K562 treated with DMSO at 1 percent for 48 hours (cell line): ENCODE data around the gene SNX17. TPM values are rescaled to one million over a fixed set of nuclear protein-coding genes. Genes with fewer than 3 reads are reported as not detected.

Source experiments
- total RNA-seq: library from RNA; unstranded; fragments of 300-600 nt; gene quantifications from 2 replicates; pipeline ENCODE4 v1.2.3, GENCODE V29; 2022; ENCODE audit warnings: low replicate concordance; ENCODE audit errors: extremely low read depth

SNX17 gene, protein sequence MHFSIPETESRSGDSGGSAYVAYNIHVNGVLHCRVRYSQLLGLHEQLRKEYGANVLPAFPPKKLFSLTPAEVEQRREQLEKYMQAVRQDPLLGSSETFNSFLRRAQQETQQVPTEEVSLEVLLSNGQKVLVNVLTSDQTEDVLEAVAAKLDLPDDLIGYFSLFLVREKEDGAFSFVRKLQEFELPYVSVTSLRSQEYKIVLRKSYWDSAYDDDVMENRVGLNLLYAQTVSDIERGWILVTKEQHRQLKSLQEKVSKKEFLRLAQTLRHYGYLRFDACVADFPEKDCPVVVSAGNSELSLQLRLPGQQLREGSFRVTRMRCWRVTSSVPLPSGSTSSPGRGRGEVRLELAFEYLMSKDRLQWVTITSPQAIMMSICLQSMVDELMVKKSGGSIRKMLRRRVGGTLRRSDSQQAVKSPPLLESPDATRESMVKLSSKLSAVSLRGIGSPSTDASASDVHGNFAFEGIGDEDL
- not detected in 2 replicates for total RNA-seq

DNA sequence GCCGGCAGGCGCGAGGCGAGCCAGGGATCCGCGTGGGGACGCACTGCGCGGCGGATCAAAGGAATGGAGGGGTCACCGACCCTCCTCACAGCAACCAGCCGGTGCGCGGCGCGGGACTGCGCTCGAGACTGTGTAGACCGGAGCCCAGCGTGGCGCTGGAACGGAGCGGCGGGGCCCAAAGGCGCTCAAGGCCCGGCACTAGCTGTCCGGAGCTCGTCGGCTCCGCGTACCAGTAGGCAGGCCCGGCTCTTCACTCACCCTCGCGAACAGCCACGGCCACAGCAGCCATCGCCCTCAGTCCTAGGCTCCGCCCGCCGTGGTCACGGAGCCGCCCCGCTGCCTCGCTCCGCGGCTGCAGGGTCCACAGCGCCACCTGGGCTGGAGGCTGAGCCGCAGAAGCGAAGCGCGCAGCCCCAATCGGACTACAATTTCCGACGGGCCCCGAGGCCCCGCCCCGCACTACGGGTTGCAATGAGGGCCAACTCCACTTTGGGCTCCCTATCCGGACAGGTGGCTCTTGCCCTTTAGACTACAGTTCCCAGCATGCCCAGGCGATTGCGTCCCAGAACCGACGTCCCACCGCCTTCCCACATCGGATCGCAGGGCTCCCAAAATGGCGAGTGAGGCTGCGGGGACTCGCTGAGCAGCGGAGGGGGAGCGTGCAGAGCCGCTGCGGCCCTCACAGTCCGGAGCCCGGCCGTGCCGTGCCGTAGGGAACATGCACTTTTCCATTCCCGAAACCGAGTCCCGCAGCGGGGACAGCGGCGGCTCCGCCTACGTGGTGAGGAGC is at the start of gene SNX17, which contains the start of gene EIF2B4:
TSS of gene SNX17 (plus strand) at position 591 of the 790 bp plus-strand sequence. CDS start at position 719, 128 bp downstream.
TSS of gene EIF2B4 (minus strand) at position 313 of the 790 bp plus-strand sequence. CDS start at position 289, 24 bp downstream.

DNA sequence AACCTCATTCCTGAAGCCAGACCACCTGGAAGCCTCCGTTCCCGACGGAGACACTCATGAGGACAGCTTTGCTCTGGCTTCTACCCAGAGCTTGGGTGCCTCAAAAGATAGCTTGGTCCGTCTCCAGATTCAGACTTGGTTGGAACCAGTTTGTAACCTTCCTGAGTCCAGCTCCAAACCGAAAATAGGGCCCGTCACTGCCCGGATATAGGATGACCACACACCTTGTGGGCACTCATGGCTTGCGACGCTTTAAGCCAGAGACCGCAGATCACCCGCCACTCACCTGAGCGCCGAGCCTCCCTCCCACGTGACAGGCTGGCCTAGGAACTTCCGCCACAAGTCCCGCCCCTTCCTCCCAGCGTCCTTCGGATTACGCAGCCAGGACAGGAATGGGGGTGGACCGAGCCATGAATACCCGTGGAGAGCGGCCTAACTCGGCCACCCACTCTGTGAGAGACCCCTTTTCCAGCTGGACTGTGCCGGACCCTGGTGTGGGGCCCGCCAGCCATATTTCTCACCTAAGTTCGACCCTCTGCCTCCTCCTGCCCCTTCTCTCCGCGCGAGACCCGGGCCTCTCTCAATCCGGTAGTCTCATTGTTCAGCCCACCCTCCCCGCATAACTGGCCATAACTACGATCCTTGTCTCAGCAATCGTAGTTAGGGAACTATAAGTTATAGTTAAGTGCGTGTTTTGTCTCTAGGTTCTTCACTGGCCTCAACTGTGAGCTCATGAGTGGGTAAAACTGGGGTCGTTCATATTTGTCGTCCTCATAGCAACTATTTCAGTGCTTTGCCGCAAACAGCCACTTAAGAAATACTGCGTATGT is 47.4 kb upstream of the SNX17 start, which contains the start of gene MPV17:
TSS of gene MPV17 (minus strand) at position 332 of the 830 bp plus-strand sequence. CDS start 580 bp downstream, outside the sequence.

DNA sequence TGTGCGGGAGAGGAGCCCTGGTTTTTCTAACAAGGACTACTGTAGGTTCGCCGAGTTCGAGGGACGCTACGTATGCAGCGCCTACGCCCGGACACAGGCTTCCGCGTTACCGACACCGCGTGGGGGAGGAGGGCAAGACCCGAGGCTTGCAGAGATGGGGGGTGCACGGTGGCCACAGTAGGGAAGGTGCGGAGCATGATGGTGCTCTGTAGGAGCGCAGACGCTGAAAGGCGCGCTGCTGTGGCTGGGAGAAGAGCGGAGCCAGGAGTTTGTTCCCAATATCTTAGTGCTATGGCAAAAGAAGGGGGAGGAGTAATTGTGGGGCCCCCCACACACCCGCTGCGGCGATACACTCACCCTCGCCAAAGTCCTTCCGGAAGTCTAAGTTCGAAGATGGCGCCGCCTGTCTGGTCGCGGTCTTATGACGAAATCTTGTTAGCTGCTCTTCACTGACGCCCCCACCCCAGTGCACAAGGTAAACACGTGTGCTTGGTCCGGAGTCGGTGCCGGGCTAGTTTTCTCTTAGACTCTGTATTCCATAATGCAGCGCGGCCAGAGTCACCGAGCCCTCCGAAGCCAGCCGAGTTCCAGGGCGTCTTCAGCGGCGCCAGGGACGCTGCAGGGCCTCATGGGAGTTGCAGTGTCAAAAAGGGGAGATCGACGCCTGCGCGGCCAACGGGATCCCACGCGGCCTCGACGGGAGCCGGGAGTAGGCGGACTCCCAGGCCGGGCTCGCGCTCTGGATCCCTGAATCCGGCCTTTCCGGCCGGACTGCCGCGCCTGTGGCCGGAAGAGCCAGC is 13.8 kb upstream of the SNX17 start, which contains the start of gene GTF3C2:
TSS of gene GTF3C2 (minus strand) at position 383 of the 800 bp plus-strand sequence. CDS start 13,210 bp downstream, outside the sequence.

DNA sequence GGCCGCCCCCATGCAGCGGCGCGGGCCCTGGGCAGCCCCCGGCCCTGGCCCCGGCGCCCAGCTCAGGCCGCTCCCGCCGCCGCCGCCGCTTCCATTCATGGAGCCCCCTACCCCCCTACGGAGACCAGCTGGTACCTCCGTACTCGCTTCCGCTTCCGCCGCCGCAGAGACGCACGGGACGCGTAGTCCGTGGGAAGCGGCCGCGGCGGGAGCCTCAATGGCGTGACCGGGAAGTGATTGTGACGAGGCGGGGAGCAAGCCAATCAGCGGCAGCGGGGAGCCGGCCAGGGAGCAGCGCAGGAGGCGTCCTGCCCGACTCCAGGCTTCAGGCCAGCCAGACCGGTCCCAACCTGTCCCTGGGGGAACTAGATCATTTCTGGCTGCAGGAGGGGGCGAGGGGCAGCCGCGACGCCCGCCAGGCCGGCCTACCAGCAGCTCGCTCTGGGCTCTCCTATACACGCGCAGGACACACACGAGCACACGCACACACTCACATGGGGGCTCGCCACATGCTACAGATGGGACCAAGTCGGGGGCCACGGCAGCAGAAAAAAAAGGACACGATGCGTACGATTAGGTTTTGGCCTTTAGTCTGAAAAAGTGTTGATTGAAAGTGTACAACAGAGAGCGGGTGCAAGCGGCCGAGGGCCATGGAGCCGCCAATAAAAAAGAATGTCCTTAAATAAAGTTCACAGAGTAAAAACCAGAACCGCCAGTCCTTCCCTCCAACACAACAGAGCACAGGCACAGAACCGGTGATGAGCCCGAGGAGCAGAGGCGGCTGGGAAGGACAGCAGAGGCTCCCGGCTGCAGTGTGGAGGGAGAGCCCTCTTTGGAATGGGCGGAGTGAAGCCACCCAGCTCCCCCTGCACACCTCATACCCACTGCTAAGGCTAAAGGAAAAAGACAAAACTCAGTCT is 10.5 kb downstream of the SNX17 start, which contains the start of gene ZNF513:
TSS of gene ZNF513 (minus strand) at position 109 of the 920 bp plus-strand sequence. CDS start 208 bp downstream, outside the sequence.

DNA sequence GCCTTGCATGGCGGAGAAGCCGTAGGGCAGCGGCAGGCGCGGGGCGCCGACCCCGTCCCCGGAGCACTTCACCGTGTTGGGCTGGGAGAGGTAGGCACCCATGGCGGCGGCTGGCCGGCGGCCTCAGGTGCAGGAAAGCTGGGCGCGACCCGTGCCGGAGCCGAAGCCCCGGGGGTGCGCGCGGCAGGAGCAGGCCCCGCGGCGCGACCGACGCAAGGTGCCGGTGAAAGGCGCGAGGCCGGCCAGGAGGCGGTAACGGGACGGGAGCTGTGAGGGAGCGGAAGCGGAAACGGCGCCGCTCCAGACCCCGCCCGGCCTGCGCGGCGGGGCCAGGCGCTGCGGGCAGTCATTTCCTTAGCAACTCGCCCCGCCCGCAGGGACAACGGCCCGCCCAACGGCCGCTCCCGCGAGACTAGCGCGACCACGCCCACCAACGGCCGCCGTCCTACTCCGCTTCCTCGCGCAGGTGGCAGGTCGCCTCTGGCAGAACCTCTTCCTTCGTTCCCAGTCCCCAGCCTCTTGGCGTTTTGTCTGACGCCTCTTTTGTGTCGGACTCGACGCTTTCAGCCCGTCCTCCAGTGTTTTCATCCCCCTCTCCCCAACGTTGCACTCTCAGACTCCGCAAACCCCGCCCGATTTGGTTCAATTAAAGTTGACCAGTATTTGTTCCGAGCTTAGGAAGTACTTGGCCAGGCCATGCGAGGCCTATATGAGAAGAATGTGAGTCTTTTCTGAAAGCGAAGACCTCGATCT is 39.1 kb downstream of the SNX17 start, which contains the start of gene PPM1G:
TSS of gene PPM1G (minus strand) at position 271 of the 753 bp plus-strand sequence. CDS start at position 102, 169 bp downstream.

Other genes starting within 250 kb of the SNX17 start
- gene ABHD1, start 246.8 kb upstream of the SNX17 start, total RNA-seq, result not detected in 2 replicates
- not detected in 2 replicates for gene PREB, start 236.0 kb upstream of the SNX17 start, total RNA-seq
- not detected in 2 replicates for gene PRR30, start 231.2 kb upstream of the SNX17 start, total RNA-seq
- gene TCF23, start 221.6 kb upstream of the SNX17 start, total RNA-seq, result not detected in 2 replicates
- gene ATRAID, start 158.6 kb upstream of the SNX17 start, total RNA-seq, result not detected in 2 replicates
- gene SLC5A6, start 158.3 kb upstream of the SNX17 start, total RNA-seq, result not detected in 2 replicates
- gene CAD, start 153.2 kb upstream of the SNX17 start, total RNA-seq, result not detected in 2 replicates
- not detected in 2 replicates for gene SLC30A3, start 107.6 kb upstream of the SNX17 start, total RNA-seq
- not detected in 2 replicates for gene DNAJC5G, start 95.2 kb upstream of the SNX17 start, total RNA-seq
- not detected in 2 replicates for gene TRIM54, start 88.2 kb upstream of the SNX17 start, total RNA-seq
- not detected in 2 replicates for gene UCN, start 62.2 kb upstream of the SNX17 start, total RNA-seq
- not detected in 2 replicates for gene MPV17, start 47.5 kb upstream of the SNX17 start, total RNA-seq
- gene GTF3C2, start 13.9 kb upstream of the SNX17 start, total RNA-seq, result not detected in 2 replicates
- not detected in 2 replicates for gene EIF2B4, start 278 bp upstream of the SNX17 start, total RNA-seq
- not detected in 2 replicates for gene ZNF513, start 10.1 kb downstream of the SNX17 start, total RNA-seq
- gene PPM1G, start 39.0 kb downstream of the SNX17 start, total RNA-seq, result not detected in 2 replicates
- not detected in 2 replicates for gene NRBP1, start 58.0 kb downstream of the SNX17 start, total RNA-seq
- gene KRTCAP3, start 71.8 kb downstream of the SNX17 start, total RNA-seq, result not detected in 2 replicates
- gene IFT172, start 119.1 kb downstream of the SNX17 start, total RNA-seq, result not detected in 2 replicates
- not detected in 2 replicates for gene FNDC4, start 124.6 kb downstream of the SNX17 start, total RNA-seq
- not detected in 2 replicates for gene GCKR, start 126.2 kb downstream of the SNX17 start, total RNA-seq
- gene ZNF512, start 212.4 kb downstream of the SNX17 start, total RNA-seq, result not detected in 2 replicates